Activated T-helper 1 cell treated with Interleukin-2 at 50 U/mL for 16 hours (primary cell): ENCODE results near the gene LCN15.
"Not testable (repeated sequence)": the region's sequence is repeated elsewhere in the genome, so short reads cannot be mapped to it uniquely, and the experiment has no call there.

Experiments
- DNase-seq: peaks from one replicate; pipeline ENCODE4 v3.0.0-alpha.2; 2020; ENCODE audit warnings: low read depth

LCN15 gene, protein sequence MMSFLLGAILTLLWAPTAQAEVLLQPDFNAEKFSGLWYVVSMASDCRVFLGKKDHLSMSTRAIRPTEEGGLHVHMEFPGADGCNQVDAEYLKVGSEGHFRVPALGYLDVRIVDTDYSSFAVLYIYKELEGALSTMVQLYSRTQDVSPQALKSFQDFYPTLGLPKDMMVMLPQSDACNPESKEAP

DNA sequence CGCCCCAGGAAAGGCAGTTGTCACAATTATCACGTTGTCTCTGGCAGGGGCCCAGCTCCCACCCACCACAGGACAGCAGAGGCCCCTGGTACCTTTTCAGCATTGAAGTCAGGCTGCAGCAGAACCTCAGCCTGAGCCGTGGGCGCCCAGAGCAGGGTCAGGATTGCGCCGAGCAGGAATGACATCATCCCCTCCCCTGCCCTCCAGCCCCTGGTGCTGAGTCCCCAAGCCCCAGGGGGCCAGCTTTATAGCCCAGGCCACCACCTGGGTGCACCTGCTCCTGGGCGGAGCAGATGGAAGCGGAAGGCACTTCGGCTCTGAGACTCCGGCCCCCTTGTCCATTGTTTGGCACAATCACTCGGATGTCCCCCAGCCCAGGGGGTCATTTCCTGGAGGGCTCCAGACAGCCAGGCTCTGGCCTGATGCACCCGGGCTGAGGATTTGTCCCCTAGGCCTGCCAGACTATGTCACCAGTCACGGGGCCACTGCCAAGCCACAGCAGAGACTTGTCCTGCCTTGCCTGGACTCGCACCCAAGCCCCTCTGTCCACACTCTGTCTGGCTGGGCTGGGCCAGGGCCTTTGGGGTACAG, at the start of gene LCN15:
TSS of gene LCN15 (minus strand) at position 218 of the 591 bp plus-strand sequence. CDS start at position 188, 30 bp downstream.
- no peak for DNase-seq

- DNase-seq: no peak
Observed at GRCh38 chr9:136808806-136809158, 44.5 kb upstream of the LCN15 start.

DNA sequence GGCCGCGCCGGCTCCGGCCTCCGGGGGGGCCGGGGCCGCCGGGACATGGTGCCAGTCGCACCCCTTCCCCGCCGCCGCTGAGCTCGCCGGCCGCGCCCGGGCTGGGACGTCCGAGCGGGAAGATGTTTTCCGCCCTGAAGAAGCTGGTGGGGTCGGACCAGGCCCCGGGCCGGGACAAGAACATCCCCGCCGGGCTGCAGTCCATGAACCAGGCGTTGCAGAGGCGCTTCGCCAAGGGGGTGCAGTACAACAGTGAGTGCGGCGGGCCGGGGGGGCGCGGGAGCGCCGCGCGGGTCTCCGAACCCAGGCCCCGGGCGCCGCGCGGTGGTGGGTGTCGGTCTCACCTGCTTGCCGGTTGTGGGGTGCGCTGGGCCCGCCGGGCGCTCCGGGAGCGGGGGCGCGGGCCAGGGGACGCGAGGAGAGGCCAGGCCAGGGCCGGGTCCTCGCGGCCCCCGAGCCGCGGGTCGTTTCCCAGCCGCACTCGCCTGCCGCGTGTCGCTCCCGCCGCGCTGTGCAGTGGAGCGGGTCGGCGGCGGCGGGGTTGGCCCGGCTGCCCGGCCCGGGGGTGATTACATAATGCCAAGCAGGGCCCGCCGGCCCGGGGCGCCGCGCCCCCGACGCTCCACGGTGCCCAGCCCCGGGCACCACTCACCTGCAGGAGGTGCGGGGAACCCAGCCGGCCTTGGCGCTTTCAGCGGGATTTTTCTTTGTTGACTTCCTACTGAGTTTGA, 43.9 kb upstream of the LCN15 start:
- peak; percentile 23 for DNase-seq

GRCh38 chr9:136807281-136808074, 43.2 kb upstream of the LCN15 start, which contains the start of gene RABL6:
Gene RABL6, plus strand, starts transcription at chr9:136807948. Its CDS starts 249 bp downstream, at chr9:136808197.
- peak; percentile 78 for DNase-seq

DNA sequence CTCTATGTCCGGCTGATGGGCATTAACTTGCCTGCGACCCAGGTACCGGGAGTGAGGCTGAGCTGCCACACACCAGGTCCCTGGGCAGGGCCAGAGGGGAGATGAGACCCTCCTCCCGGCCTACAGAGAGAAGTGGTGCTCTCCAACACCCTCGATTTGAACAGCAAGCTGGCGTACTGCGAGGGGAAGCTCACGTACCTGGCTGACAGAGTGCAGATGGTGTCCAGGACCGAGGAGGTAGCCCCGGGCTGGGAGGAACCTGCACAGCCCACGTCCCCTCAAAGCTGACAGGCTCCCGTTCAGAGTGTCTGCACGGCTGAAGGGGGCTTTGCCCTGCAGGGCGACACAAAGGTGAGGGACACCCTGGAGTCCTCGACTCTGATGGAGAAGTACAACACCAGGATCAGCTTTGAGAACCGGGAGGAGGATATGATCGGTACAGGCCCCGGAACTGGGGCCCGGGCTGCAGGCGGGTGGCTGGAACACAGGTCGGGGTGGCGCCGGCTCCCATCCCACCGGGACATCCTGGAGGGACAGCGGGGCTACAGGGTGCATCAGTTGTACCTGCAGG, 42.4 kb upstream of the LCN15 start:
- DNase-seq: no peak

GRCh38 chr9:136806067-136806466, 41.7 kb upstream of the LCN15 start:
- no peak for DNase-seq

GRCh38 chr9:136805207-136805740, 41.0 kb upstream of the LCN15 start:
- no peak for DNase-seq

- DNase-seq: no peak
Observed at GRCh38 chr9:136804509-136805206, 40.3 kb upstream of the LCN15 start.

GRCh38 chr9:136803551-136804508, 39.5 kb upstream of the LCN15 start:
- no peak for DNase-seq

DNA sequence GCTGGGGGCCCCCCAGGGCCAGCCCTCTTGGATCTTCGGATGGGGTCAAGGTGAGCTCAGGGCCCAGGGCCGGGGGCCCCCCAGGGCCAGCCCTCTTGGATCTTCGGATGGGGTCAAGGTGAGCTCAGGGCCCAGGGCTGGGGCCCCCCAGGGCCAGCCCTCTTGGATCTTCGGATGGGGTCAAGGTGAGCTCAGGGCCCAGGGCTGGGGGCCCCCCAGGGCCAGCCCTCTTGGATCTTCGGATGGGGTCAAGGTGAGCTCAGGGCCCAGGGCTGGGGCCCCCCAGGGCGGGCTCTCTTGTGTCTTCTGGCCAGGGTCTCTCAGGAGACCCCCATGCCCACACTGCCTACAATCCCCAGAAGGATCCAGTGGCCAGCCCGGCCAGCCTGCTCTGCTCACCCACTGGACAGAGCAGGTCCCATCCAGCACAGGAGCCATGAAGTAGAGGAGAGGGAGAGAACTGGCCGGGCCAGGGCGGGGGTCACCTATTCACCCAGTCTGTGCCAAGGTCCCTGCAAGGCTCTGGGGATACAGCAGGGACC, 38.8 kb upstream of the LCN15 start:
- not testable (repeated sequence) for DNase-seq

GRCh38 chr9:136802321-136802720, 38.0 kb upstream of the LCN15 start:
- DNase-seq: no peak

DNA sequence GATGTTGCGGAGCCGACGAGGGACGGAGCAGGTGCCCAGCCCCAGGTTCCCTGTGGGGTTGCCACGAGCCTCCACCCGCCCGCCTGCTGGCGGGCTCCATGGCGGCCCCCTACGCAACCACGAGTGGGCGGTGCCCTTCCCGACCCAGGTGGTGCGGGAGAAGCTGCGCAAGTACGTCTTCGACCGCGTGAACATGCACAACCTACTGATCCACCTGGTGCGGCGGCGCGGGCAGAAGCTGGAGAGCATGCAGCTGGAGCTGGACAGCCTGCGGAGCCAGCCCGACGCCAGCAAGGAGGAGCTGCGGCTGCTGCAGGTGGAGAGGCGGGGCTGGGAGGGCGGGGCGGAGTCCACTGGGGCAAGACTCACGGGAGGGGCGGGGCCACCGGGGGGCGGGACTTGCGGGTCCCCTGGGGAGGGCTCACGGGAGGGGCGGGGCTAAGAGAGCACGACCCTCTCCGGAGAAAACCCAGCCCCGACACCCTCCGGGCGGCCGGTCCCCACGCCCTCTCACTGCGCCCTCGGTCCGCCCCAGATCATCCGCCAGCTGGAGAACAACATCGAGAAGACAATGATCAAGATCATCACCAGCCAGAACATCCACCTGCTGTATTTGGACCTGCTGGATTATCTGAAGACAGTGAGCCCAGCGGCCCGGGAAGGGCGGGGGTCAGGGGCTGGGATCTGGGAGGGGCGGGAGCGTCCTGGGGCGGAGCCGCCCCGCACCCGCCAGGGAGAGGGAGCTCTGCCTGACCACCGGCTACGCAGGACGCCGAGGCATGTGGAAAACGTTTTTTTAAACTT, 35.7 kb upstream of the LCN15 start:
- DNase-seq: peak; percentile 88

GRCh38 chr9:136799079-136799853, 34.9 kb upstream of the LCN15 start:
- no peak for DNase-seq

DNA sequence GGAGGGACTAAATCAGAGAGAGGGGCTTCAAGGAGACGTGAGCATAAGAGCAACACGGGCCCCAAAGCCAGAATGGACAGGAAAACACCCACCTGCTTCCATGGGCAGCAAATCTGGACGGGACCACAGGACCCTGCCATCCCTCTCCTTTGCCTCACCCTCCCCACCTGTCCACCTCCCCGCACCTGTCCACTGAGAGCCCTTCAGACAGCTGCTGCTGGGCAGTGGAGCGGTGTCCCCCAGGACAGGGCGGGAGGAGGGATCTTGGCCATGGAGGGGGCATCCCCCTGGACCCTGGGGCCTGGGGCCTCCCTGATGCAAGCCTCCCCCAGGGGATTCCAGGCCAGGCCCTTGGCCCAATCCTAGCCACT, 34.4 kb upstream of the LCN15 start:
- no peak for DNase-seq

DNA sequence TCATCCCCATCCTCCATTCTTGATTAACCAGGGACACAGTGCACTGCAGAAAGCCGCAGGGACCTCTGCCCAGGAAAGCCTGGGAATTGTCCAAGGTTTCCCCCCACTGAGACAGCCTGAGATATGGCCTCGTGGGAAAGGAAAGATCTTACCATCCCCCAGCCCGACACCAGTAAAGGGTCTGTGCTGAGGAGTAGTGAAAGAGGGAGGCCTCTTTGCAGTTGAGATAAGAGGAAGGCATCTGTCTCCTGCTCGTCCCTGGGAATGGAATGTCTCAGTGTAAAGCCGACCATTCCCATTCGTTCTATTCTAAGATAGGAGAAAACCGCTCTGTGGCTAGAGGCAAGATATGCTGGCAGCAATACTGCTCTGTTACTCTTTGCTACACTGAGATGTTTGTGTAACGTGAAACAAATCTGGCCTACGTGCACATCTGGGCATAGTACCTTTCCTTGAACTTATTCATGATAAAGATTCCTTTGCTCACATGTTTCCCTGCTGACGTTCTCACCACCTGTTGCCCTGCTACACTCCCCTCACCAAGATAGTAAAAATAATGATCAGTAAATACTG, 32.5 kb upstream of the LCN15 start:
- DNase-seq: not testable (repeated sequence)

DNA sequence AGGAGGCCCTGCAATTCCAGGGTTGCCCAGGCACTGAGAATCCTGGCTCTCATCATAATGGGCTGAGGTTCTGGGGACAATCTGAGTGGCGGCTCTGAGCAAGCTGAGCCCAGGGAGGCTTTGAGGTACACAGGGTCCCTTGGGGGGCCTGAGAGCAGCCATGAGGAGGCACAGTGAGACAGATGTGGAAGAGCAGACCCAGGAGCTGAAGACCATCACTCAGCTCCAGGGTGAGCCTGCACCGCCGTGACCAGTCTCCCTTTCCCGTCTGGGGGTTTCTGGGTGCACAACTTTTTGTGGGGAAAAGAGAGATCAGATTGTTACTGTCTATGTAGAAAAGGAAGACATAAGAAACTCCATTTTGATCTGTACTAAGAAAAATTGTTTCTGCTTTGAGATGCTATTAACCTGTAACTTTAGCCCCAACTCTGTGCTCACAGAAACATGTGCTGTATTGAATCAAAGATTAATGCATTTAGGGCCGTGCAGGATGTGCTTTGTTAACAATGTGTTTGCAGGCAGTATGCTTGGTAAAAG, 32.0 kb upstream of the LCN15 start, which contains the start of gene CCDC183:
TSS of gene CCDC183 (plus strand) at position 101 of the 537 bp plus-strand sequence. CDS start at position 161, 60 bp downstream.
- DNase-seq: no peak

- no peak for DNase-seq
Observed at GRCh38 chr9:136795000-136795348, 30.7 kb upstream of the LCN15 start.
